AG10803 (cell line): ENCODE measurements around the gene RPP25L.

Experiments used
- DNase-seq: peaks from one replicate; pipeline ENCODE4 v3.0.0; 2010; ENCODE audit warnings: low read depth
- H3K4me3 ChIP-seq: 2 replicates; pipeline ENCODE4 v1.5.1; 2011; ENCODE audit warnings: mild to moderate bottlenecking, low read length, control low read depth
- CTCF ChIP-seq: conservative IDR thresholded peaks from 2 replicates; pipeline ENCODE4 v1.5.1; 2011; ENCODE audit warnings: mild to moderate bottlenecking, low read length, control low read depth, inconsistent platforms

Gene RPP25L

GRCh38 chr9:34570809-34571480, 41.0 kb downstream of the RPP25L start:
- DNase-seq = no peak
- H3K4me3 ChIP-seq = no peak overlapping the region
- no peak for TF ChIP-seq CTCF

- TF ChIP-seq CTCF = no peak
- no peak for DNase-seq
- no peak overlapping the region for H3K4me3 ChIP-seq
Measured at GRCh38 chr9:34570376-34570775, 41.5 kb downstream of the RPP25L start.

GRCh38 chr9:34568774-34569173, 43.1 kb downstream of the RPP25L start:
- TF ChIP-seq CTCF = no peak
- H3K4me3 ChIP-seq = no peak overlapping the region
- DNase-seq = no peak

- no peak overlapping the region for H3K4me3 ChIP-seq
- TF ChIP-seq CTCF = no peak
- no peak for DNase-seq
Measured at GRCh38 chr9:34568133-34568532, 43.8 kb downstream of the RPP25L start.

- H3K4me3 ChIP-seq = no peak overlapping the region
- no peak for DNase-seq
- TF ChIP-seq CTCF = no peak
Measured at GRCh38 chr9:34566972-34567371, 44.9 kb downstream of the RPP25L start.

- no peak for TF ChIP-seq CTCF
- H3K4me3 ChIP-seq = no peak overlapping the region
Measured at GRCh38 chr9:34566322-34566721, 45.6 kb downstream of the RPP25L start.

GRCh38 chr9:34565856-34566255, 46.0 kb downstream of the RPP25L start:
- no peak for TF ChIP-seq CTCF
- H3K4me3 ChIP-seq = no peak overlapping the region
- no peak for DNase-seq

More at GRCh38 chr9:34566322-34566721, 45.6 kb downstream of the RPP25L start:
- no peak for DNase-seq
